Measurements from ENCODE around the gene MAP3K3. TPM values are rescaled to one million over a fixed set of nuclear protein-coding genes. Genes with fewer than 3 reads are reported as not detected.
"Not testable (repeated sequence)": the region's sequence is repeated elsewhere in the genome, so short reads cannot be mapped to it uniquely, and the experiment has no call there.

Gene MAP3K3
- total RNA-seq, 2 donors from 2014 or later: 13.4 to 15.5 TPM

DNA sequence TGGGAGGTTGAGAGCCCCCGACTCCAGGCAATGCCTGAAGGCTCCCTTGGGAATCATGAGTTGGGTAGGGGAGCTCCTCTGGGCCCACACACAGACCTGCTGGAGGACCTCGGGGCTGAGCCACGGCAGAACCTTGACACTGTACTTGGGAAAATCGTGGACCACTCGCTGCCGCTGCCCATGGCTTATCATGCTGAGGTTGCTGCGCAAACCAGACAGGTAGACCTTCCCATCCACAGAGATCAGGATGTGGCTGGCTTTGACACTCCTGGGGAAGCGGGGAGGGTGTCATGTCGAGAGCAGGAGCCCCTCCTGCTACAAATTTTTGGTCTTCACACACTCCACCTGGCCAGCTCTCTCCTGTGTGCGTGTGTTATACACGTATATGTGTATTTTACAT lies 84.9 kb downstream of the MAP3K3 start:
- Histone ChIP-seq H3K4me3 (no peak overlapping the region), H3K9ac (ENCODE audit: low read depth in 2 of 2, low read length in 2 of 2) (no peak overlapping the region), H3K36me3 (no peaks in the 10 kb centered on the region), H3K27me3 (no peaks in the 10 kb centered on the region), H3K9me3 (no peaks in the 10 kb centered on the region), H3K27ac (no peak overlapping the region), H3K4me1 (no peaks in the 10 kb centered on the region)
- intact Hi-C loops (cut with DNase I): loop anchor here (10.0 kb wide), 1 partner anchor 282 kb away; no protein-coding TSS in a partner anchor
- no peak for DNase-seq
- TF ChIP-seq, protein P1, sequence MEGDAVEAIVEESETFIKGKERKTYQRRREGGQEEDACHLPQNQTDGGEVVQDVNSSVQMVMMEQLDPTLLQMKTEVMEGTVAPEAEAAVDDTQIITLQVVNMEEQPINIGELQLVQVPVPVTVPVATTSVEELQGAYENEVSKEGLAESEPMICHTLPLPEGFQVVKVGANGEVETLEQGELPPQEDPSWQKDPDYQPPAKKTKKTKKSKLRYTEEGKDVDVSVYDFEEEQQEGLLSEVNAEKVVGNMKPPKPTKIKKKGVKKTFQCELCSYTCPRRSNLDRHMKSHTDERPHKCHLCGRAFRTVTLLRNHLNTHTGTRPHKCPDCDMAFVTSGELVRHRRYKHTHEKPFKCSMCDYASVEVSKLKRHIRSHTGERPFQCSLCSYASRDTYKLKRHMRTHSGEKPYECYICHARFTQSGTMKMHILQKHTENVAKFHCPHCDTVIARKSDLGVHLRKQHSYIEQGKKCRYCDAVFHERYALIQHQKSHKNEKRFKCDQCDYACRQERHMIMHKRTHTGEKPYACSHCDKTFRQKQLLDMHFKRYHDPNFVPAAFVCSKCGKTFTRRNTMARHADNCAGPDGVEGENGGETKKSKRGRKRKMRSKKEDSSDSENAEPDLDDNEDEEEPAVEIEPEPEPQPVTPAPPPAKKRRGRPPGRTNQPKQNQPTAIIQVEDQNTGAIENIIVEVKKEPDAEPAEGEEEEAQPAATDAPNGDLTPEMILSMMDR (IDR thresholded peaks at IDR 0.05): no peak

DNA sequence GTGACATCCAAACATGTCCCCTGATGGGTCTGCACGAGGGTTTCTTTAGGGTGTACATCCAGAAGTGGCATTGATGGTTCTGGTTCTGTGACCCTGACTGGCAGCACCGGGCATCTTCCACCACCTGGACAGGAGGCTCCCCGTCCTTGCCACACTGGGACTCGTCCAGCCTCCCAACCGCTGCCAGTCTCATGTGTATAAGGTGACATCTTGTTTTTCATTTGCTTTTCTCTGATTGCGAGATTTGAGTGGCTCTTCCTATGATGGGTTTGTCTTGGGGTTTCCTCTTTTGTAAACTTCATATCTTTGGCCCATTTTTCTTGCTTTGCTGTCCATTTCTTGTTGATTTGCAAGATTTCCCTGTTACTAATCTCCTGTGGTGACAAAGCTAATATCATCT lies 86.9 kb downstream of the MAP3K3 start:
- H3K27ac ChIP-seq: no peak overlapping the region
- no peaks in the 10 kb centered on the region for H3K27me3 ChIP-seq
- TF ChIP-seq, protein P1 (IDR thresholded peaks at IDR 0.05): no peak
- intact Hi-C loops (cut with DNase I): loop anchor here (10.0 kb wide), 1 partner anchor 284 kb away; no protein-coding TSS in a partner anchor
- no peak for DNase-seq
- H3K36me3 ChIP-seq: no peaks in the 10 kb centered on the region
- no peaks in the 10 kb centered on the region for H3K9me3 ChIP-seq
- no peak overlapping the region for H3K4me3 ChIP-seq
- no peak overlapping the region for H3K9ac ChIP-seq (ENCODE audit: low read depth in 2 of 2, low read length in 2 of 2)
- no peaks in the 10 kb centered on the region for H3K4me1 ChIP-seq

DNA sequence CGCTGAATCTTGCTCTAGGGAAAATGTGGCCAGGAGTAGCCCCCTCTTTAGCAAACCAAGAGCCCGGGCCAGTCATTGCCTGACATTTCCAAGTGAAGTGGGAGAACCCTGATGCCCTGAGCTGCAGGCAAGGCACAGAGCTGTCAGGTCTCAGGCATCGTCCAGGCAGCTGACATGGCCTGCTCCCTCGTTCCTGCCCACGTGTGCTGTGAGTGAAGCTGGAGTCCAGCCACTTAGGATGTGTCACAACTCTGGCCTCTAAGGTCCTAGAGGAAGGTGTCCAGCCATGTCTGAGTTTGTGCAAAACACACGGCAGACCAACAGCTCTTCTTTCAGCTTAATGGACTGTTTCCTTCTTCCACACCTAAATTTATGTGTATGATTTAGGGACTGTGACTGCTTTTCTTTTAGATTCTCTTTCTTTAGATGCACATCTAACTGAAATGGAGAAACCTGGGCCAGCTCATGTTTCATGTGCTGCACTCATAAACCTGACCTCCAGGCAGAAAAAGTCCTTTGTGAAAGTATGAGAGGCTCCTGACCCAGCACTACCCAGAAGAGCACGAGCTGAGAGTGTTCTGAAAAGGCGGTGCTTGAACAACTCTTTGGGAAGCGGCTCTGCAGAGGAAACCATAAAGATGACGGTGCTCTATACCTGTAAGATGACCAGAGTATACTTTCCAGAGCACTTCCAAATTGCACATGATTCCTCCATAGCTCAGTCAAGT lies 92.5 kb downstream of the MAP3K3 start:
- Histone ChIP-seq H3K4me1 (no peaks in the 10 kb centered on the region), H3K27ac (no peak overlapping the region), H3K9me3 (no peaks in the 10 kb centered on the region), H3K27me3 (no peaks in the 10 kb centered on the region), H3K36me3 (no peaks in the 10 kb centered on the region), H3K4me3 (no peak overlapping the region), H3K9ac (ENCODE audit: low read depth in 2 of 2, low read length in 2 of 2) (no peak overlapping the region)
- DNase-seq: no peak
- TF ChIP-seq, protein P1 (IDR thresholded peaks at IDR 0.05): no peak
- intact Hi-C loops (cut with DNase I): no loop called here

DNA sequence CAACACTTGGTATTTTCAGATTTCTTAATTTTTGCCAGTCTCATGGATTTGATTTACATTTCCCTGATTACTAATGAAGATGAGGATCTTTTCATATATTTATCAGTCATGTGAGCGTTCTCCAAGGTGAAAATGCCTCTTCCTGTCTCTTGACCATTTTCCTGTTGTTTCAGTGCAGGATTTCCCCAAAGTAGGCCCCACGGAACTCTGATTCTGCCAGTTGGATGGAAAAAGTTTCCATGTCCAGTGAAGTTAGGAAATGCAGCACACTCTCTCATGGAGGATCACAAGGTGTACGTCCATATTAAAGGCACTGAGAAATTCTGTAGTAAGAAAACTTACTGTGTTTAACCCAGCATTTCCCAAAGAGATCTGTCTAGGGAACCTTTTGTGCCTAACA lies 94.2 kb downstream of the MAP3K3 start:
- H3K9me3 ChIP-seq: no peaks in the 10 kb centered on the region
- H3K9ac ChIP-seq (ENCODE audit: low read depth in 2 of 2, low read length in 2 of 2): no peak overlapping the region
- H3K27me3 ChIP-seq: no peaks in the 10 kb centered on the region
- TF ChIP-seq, protein P1 (IDR thresholded peaks at IDR 0.05): no peak
- no peak for DNase-seq
- H3K4me1 ChIP-seq: no peaks in the 10 kb centered on the region
- no peak overlapping the region for H3K4me3 ChIP-seq
- H3K36me3 ChIP-seq: no peaks in the 10 kb centered on the region
- H3K27ac ChIP-seq: no peak overlapping the region
- intact Hi-C loops (cut with DNase I): no loop called here

DNA sequence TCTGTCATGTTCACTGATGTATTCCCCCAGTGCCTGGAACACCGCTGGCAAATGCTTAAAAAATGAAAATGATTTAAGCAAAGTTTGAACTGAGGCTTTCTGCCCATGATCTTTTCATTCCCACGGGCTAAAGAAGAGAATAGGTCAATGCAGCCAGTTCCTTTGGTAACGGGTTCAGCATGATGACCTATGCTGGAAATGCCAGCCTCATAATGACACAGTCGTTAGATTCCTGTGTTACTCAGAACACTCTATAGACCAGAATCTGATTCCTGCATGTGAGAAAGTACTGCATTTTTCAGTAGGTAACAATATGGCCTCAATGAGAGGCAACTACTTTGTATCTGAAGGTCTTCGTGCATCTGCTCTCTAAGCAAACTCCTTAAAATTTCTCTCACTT lies 96.8 kb downstream of the MAP3K3 start:
- TF ChIP-seq, protein P1 (IDR thresholded peaks at IDR 0.05): no peak
- intact Hi-C loops (cut with DNase I): no loop called here
- DNase-seq: no peak
- Histone ChIP-seq H3K9me3 (no peaks in the 10 kb centered on the region), H3K27me3 (no peaks in the 10 kb centered on the region), H3K9ac (ENCODE audit: low read depth in 2 of 2, low read length in 2 of 2) (no peak overlapping the region), H3K4me3 (no peak overlapping the region), H3K36me3 (no peaks in the 10 kb centered on the region), H3K27ac (no peak overlapping the region), H3K4me1 (no peaks in the 10 kb centered on the region)

DNA sequence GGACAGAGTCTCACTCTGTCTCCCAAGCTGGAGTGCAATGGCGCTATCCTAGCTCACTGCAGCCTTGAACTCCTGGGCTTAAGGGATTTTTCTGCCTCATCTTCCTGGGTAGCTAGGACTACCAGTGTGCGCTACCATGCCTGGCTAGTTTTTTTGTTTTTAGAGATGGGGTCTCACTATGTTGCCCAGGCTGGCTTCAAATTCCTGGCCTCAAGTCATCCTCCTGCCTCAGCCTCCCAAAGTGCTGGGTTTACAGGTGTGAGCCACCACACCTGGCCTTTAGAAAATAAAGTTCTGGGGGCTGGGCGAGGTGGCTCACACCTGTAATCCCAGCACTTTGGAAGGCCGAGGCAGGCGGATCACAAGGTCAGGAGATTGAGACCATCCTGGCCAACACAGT lies 98.0 kb downstream of the MAP3K3 start:
- H3K4me1 ChIP-seq; H3K4me3 ChIP-seq; H3K9me3 ChIP-seq; DNase-seq; H3K27ac ChIP-seq; H3K9ac ChIP-seq (ENCODE audit: low read depth in 2 of 2, low read length in 2 of 2); H3K36me3 ChIP-seq; H3K27me3 ChIP-seq; intact Hi-C loops (cut with DNase I): not testable (repeated sequence)

All from colonic mucosa (tissue), 4 donors.